ENCODE results near the gene TOM1L2.
"Not testable (repeated sequence)": the region's sequence is repeated elsewhere in the genome, so short reads cannot be mapped to it uniquely, and the experiment has no call there.

Gene TOM1L2

DNA sequence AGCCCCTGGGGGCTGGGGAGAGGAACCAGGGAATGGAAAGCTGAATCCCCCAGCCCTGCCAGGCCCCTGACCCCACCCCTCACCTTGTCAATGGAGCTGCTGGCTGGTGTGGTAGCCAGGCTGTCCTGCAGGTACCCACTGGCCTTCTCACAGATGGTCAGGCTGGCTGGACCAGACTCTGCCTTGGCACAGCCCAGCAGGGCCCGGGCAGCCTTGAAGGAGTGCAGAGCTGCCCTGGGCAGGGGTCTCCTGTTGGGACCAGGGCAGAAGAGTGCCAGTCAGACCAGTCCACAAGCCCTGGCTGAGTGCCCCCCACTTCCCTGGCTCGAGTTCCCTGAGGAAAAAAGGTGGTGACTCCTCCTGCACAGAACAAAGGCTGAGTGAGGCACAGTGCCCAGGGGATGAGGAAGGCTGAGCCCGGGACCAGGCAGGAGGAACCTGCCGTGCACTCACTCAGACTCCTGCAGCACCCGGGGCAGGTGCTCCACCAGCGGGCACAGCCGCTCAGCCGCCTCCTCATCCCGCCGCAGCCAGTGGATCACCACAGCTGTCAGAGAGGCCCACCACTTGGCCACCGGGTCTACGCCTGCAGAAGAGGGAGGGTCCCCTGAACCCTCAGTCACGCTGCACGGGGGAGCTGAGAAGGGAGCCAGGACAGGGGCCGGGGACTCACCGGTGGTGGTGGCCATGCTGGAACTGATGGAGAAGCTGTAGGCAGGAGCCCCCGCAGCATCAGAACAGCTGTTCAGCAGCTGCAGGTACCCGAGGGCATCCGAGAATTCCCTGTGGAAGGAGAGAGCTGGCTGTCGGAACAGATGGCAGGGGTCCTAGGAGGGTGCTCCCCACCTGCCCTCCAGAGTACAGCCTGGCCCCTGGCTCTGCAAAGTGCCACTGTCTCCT lies 157.8 kb downstream of the TOM1L2 start:
- no peak for DNase-seq

DNA sequence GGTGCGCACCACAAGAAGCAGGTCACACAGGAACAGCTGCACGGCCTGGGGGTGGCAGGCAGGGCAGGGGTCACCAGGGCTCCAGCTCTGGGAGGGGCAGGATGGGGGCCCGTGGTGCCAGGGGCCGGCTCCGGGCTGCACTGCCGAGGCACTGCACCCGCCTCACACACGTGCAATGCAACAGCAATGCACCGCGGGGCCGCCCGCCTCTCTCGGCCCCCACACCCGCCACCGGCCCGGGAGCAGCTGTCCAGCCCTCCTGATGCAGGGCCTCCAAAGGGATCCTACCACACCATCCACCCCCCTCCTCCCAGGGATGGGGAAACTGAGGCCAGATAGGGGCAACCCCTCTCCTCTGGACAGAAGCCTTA lies 158.5 kb downstream of the TOM1L2 start:
- no peak for DNase-seq

DNA sequence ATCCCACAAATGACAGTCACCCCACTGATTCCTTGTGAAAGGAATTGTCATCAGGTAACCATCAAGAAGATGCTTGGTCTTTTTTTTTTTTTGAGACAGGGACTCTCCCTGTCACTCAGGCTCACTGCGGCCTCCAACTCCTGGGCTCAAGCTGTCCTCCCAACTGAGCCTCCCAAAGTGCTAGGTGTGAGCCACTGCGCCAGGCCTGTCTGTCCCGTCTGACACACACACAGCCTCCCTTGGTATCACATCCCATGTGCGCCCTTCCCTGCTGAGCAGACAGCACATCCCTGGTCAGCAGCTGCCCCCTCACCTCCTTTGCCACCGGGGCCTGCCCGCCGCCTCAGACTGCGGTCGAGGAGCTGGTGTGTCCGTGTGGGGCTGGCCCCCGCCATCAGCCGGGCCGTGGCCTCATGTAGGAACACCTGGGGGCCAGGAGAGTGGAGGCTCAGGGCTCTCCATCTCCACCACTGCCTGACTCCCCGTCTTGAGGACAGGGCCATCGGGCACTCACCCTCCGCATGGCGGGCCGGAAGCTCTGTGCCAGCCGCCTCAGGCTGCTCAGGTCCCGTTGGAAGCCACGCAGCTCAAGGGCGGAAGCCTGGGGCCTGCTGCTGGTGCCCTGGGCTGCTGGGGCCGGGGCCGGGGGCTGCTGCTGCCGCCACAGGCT lies 159.0 kb downstream of the TOM1L2 start:
- DNase-seq = no peak

DNA sequence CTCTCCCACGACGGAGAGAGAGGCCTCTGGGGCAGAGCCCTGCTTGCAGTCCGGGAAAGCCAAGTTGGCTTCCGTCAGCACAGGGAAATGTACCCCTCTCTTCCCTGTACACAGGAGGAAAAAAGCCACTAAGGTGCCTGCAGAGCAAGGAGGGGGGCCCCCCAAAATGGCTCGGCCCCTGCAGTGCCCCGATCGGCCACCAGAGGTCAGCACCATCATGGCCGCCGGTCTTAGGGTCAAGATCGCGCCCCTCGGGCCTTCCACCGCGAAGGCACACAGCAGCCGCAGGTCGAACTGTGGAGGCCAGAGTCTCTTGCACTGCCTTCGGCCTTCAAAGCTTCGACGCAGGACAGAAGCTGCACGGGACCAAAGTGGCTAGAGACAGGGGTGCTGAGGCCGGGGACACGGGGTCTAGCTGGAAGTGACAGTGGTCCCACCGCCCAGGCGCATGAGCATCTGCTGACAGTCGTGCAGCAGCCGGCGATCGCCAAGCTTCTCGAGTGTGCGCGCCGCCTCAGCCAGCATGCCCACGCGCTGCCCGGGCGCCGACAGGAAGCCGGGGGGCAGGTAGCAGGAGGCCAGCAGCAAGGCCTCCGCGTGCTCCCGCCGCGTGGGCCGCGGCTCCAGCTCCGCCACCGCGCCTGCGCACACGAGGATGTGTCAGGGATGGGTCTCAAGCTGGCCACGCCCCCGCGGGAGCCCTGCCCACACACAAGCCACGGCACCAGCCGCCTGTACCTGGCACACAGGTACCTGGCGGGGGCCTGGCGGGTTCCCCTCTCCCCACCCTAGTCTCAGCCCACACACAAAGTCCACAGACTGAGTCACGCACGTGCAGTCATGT lies 159.8 kb downstream of the TOM1L2 start:
- DNase-seq = peak; percentile 75

DNA sequence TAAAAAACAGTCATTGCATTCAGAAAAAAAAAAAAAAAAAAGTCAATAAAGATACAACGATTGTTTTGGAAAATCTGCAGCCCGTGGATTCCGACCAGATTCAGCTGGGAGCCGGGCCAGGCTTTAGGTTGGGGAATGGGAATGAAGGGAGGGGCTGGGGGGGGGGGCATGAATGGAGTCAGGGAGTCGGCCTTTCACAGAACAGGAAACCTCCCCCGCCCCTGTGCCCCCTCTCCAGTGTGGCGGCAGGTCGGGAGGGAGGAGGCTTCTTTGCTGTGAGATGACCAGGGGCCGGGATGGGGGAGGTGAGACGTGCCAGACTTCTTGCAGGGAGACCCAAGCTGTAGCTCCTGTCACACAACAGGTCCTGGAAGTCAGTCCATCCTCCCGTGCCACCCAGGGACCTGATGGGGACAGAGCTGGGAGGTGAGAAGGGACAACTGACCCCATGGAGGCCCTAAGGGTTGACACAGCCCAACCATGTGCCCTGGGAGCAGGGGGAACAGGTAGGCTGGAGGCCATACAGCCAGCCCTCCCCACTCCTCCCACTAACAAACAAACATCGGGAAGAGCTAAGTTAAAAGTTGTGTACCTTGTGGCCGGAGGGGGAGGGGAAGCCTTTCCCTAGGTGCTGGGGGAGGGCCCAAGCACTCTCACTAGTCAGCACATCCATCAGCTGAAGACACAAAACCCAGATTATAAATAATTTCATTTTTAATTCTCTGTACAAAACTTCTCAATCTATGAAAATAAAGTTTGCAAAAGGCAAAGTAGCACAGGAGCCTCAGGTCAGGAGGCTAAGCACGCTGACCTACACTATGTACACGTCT lies 160.6 kb downstream of the TOM1L2 start:
- DNase-seq = no peak

DNA sequence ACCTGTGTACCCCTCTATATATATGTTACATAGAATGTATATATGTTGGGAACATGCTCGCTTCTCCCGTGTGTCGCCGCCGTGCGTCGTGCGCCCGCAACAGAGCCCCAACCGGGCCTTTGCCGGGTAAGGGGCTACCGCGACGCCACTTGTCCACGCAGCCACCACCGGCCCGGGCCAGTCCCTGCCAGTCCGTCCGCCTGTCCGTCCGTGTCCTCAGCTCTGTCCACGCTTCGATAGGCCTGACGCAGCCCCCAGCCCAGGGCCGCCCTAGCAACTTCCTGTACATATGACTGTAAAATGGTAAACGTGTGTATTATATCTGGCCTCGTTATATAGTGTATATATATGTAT lies 161.3 kb downstream of the TOM1L2 start:
- no peak for DNase-seq

DNA sequence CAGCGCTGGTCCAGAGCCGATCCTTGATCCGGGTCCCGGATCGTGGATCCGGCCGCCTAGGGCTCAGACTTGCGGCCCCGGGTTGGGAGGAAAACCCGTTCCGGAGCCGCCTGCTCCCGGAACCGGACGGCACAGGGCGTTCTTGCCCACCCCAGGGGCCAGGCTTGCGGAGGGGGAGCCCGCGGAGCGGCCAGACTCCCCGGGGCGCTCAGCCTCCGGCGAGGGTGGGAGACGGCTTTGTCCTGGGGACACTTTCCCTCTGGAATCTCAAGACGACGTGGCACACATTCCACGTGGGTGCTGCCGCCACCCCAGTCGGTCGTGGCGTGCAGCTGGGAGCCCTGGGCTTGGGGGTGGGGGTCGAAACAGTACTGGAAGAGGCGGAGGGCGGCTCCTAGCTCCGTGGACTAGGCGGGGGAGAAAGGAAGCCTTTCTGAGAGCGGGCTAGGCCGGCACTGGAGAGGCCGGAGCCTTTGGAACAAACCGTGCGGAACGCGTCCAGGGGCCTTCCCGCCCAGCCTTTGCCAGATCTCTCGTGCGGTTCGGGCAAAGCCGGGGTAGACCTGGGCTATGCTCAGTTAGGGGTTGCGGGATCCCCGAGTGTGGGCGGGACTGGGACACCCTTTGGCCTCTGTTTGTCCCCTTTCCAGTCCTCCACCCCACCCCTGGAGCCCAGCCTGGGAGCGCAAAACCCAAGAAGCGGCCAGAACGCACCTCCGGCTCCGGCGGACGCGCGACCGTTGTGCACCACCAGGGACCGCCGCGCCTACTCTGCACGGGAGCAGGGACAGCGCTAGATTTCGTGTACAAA lies 161.9 kb downstream of the TOM1L2 start:
- DNase-seq = no peak

DNA sequence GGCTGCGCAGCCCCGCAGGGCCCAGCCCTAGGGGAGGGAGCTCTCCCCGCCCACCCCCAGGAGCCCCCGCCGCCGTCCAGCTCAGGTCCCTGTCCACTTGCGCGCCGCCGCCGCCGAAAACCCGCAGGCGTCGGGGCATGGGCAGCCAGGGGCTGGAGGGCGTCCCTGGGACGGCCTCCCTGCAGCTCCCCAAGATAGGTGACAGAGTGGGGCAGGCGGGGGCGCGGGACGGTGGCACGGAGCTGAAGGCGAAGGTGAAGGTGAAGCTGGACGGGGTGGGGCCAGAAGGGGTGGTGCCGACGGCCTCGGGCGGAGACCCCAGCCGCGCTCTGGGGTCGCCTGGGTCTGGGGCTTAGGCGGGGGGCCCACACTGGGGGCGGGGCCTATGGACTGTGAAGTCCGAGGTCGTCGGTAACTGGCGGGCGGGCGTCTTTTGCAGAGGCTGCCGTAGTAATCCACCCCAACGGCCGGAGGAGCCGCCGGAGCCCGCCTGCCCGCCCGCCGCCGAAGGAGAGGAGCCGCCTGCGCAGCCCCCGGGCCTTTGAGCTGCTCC lies 162.6 kb downstream of the TOM1L2 start:
- DNase-seq = no peak

DNA sequence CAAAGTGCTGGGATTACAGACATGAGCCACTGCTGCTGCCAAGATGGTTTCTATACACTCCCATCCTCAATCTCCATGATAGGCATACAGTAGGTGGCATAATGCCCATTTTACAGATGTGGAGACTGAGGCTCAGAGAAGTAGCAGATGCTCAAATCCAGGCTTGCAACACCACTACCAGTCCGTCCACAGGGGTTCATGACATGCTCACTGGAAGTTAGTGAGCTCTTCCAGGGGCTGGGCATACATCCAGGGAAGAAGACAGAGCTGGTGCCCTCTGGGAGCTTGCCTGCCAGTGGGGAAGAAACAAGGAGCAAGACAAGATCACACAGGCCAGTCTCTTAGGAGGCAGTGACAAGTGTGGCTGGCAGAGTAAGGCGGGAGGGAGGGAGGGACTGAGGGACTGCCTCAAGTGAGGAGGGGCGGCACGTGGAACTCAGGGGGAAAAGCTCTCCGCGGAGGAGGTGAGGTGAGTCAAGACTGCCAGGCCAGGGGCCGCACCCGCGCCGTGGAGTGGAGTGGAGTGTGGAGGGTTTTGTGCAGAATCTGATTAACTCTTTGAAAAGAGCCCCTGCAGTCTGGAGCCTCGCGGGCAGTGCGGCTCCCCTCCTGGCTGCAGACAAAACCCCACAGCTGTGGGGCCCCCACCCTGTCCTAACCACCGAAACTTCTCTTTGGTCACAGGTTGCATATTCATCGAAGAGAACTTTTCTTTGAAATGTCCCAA lies 163.3 kb downstream of the TOM1L2 start:
- DNase-seq = no peak

DNA sequence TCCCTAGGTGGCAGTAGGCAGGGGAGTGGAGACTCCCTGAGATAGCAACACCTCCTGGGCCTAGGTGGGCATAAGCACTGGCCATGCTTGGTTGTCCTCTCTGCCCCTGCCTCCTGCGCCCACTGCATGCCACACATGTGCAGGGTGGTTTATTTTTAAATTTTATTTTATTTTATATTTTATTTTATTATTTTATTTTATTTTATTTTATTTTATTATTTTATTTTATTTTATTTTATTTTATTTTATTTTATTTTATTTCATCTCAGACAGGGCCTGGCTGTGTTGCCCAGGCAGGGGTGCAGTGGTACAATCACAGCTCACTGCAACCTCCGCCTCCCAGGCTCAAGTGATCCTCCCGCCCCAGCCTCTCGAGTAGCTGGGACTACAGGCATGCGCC lies 164.0 kb downstream of the TOM1L2 start:
- DNase-seq = not testable (repeated sequence)

DNA sequence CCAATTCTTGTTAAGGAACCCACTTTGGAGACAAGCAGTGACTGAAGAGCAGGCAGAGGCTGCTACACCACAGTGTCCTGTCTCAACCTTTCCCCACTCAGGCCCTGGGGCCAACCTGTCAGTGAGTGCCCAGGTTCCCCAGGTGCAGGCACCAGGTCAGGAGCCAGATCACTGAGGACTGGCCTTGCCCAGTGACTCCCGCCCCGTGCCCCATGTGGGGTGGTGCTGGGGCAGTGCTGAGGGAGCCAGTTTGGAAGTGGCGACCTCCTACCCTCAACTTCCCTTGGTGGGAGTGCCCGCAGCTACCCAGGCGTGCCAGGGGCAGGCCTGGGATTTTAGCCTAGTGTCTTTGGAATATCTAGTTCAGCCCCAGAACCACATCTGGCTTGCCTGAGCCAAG lies 164.8 kb downstream of the TOM1L2 start:
- DNase-seq = no peak

DNA sequence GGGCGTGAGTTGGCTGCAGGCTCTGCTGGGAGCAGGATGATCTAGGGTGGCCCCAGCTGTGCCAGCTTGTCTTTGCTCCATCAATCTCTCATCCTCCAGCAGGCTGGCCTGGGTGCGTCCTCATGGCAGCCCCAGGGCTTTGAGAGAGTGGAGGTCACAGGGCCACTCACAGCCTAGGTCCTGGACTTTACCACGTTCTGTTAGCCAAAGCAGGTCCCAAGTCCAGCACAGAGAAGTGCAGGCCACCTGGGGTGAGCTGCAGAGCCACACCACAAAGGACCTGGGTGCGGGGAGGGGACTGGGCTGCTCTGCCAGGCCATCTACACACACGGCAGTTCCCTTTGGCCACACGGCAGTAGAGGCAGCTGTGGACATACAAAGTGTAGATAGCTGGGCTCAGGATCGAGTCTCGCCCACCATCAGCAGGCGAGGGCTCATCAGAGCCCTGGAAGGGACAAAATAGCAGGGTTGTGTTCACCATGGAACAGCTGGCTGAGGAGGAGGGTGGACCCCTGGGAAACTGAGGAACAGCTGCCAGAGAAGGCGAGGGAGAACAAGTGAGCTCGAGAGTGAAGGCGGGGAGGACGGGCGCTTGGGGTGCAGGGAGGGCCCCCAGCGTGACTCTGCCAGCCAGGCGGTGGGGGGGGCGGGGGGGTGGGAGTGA lies 165.5 kb downstream of the TOM1L2 start:
- no peak for DNase-seq

DNA sequence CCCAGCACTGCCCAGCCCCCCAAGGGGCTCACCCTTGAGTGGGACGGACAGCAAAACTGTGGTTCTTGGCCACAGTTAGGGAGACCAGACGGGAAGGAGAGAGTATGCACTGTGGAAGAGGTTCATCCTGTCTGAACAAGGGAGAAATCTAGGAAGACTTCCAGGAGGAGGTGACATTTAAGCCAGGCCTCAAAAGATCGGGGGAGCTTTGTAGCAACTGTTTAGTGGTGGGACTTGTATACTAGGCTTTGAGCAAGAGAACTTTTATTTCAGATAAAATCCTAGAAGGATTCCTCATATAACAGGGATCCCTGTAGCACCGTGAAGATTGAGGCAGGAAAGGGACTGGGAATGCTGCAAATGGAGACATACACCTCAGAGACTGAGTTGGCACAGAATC lies 166.2 kb downstream of the TOM1L2 start:
- DNase-seq = no peak

DNA sequence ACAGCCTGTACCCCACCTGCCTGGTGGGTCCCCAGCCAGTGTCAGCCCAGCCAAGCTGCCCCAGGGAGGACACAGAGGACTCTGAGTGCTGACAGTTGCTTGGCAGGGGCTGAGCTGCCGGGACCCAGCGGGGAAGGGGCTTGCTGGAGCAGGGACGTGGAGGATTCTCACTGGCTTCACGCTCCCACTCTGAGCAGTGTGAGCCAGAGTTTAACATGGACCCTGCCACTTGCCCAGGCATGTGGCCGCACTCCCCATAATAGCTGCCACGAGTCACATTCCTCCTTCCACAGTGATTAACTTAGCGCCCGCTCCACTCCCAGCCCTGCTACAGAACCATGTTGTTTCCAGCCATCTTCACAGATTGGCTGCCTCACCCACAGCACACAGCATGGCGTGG lies 166.6 kb downstream of the TOM1L2 start:
- DNase-seq = no peak

DNA sequence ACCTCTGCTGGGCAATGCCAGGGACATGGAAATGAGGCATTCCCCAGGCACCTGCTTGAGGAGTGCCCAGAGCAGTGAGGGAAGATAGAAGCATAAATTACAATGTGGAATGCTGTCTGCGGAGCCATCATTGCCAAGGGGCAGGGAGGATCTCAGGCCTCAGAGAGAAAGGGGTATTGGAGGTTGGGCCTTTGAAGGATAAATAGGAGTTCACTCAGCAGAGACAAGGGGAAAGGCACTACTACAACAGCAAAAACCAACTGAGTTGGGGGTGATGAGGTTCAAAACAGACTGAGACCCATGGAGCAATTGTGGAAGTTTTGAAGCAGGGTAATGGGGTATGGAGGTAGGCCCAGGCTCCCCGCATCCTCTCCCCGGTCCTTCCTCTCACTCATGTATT lies 168.2 kb downstream of the TOM1L2 start:
- DNase-seq = no peak

DNA sequence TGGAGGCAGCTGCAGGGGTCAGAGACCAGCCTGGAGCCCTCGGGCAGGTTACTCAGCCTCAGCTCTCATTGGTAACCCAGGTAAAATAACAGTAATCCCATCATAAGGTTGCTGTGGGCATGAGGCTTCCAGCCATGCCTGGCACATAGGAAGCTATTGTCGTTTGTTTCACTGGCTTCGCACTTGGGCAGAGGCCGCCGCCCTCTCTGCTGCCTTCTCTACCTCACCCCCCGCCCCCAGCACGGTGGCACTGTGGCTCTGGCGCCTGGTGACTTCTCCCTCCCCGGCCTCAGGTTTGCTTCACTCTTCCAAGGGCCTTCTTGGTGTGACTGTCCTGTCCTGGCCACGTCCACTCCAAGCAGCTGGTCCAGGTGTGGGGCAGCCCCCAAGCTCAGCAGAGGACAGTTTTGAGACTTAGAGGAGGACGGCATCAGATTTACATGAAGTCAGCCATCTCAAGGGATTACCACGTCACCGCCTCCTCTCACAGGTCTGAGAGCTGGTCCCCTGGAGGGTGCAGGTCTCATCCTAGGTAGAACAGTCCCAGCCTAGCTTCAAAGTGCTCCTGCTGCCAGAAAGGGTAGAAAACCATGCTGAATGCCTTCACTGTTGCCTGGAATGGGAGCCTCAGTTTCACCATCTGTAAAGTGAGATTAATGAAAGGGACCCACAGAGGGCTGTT lies 170.3 kb downstream of the TOM1L2 start:
- DNase-seq = no peak

DNA sequence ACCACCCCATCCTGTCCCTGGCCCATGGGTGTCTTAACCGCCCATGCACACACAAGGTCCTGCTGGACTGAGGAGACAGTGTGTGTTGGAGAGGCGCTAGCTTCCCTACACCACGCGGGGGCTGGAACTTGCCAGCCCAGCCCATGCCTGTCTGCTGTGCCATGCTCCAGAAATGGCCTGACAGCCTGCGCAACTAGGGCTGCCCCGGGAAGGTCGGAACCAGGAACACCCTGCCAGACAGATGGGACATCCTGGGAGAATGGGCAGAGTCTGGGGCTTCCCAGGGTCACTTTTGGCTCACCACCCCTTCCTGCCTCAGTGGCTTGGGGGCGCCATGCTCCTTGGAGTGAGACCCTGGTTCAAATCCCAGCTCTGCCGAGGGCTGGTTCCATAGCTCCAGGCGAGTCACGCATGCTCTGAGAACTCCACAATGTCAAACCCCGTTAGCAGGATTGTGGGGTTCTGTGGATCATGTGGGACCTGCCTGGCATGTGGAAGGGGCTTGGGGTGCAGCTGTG lies 171.6 kb downstream of the TOM1L2 start:
- DNase-seq = no peak

DNA sequence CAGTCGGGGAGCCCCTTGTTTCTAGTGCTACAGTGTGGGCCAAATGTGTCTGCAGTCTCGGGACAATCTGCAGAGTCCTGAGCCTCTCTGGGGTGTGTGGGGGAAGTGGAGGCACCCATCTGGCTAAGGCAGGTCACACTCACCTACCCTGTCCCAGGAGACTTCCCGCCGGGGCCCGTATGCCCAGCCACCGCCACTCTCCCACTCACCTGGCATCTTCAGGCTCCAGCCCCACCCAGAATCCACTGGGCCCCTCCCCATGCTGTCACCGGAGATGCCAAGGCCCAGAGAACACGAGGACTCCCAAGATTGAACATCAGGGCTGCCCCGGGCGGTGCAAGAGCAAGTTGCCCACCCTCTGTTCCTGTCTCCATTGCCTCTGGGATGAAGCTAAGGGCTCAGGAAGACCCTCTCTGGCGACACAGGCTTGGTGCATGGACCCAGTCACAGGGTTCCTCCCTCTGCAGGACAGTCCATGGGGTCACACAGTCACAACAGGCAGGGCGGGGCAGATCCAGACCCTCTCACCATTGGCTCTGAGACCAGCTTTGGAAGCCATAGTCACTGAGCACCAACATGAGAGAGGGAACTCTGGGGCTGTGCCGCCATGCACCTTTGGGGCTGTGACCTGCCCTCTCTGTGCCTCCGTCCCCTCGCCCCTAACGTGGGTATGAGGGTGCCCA lies 173.5 kb downstream of the TOM1L2 start:
- DNase-seq = no peak

All from CD4-positive, alpha-beta T cell treated with Interleukin-17A for 4 hours (primary cell).